NK-92 treated with Interleukin-12 subunit alpha and Interleukin-12 subunit beta, amount 100 ng/mL, for 24 hours (cell line): Measurements from ENCODE around the gene CPED1.
"Not testable (repeated sequence)": the region's sequence is repeated elsewhere in the genome, so short reads cannot be mapped to it uniquely, and the experiment has no call there.

Experiments
- DNase-seq: peaks from one replicate; lab custom pipeline; 2025; lab: John Stamatoyannopoulos, UW

Gene CPED1

DNA sequence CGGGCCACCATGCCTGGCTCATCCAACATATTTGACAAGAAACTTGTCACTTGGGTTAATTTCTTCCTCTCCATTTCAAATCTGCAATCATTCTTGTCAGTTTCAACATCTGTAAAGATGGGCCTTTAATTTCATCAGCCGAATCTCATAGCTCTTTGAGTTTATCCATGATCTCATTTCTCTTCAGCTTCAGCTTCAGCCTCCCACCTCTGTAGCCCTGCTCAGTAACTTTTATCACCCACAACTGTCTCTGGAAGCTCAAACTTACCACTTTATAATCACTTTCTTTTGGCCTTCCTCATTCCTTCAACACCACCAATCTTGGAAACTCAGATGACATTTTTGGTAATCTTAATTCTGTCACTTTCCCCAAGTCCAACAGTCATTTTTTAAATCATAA is 83.2 kb downstream of the CPED1 start:
- no peak for DNase-seq

DNA sequence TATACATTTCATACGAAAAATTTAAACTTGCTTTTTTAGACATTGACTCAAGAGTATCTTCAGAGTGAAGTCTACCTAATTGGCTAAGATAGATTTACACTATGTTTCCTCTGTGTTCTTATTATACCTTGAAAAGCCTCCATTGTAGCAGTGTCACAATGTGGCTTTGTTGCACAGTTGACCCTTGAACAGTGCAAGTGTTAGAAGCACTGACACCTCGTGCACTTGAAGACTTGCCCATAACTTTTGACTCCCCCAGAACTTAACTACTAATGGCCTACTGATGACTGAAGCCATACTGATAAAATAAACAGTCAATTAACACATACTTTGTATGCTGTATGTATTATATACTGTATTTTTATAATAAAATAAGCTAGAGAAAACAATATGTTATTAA is 84.3 kb downstream of the CPED1 start:
- DNase-seq = no peak

DNA sequence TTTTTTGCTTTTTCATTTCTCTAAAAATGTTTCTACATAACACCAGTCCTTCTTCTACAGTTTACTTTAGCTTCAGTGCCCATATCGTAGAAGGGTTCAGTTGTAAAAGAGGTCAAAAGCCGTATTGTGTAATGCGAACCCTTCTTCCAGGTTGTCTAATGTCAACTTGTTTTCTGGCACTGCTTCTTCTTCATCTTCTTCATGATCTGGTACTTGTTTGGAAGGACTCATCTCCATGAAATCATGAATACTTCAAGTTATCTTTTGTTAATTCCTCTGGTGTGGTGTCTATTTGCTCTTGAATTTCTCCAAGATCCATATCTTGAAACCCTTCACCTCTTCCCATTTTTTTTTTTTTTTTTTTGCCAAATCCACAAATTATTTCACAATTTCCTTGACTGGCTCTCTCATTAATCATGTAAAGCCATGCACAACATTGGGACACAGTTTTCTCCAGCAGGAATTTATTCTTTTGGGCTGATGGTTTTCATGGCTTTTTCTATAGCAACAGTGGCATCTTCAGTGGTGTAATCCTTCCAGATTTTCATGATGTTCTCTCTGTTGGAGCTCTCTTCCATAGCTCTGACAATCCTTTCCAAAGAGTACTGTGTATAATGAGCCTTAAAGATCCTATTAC is 85.1 kb downstream of the CPED1 start:
- no peak for DNase-seq

- not testable (repeated sequence) for DNase-seq
Observed at GRCh38 chr7:121075424-121075841, 86.9 kb downstream of the CPED1 start.

- DNase-seq = no peak
Observed at GRCh38 chr7:121075952-121076349, 87.4 kb downstream of the CPED1 start.

- no peak for DNase-seq
Observed at GRCh38 chr7:121076350-121077164, 88.0 kb downstream of the CPED1 start.

- no peak for DNase-seq
Observed at GRCh38 chr7:121077165-121077630, 88.7 kb downstream of the CPED1 start.

DNA sequence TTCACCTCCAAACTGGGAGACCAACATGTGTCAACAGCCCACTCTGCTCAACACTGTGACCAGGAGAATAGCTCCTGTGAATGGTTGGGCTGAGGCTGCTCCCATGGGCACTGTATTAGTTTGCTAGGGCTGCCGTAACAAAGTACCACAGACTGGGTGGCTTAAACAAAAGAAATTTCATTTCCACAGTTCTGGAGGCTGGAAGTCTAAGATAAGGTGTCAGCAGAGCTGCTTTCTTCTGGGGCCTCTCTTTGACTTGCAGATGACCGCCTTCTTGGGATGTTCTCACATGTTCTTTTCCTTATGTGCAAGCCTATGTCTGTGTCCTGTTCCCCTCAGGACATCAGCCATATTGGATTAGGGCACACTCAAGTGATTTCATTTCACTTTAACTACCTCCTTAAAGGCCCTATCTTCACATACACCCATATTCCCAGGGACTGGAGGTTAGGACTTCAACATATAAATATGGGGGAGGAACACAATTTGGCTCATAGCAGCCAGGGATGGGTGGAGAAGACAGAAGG is 90.3 kb downstream of the CPED1 start:
- no peak for DNase-seq

DNA sequence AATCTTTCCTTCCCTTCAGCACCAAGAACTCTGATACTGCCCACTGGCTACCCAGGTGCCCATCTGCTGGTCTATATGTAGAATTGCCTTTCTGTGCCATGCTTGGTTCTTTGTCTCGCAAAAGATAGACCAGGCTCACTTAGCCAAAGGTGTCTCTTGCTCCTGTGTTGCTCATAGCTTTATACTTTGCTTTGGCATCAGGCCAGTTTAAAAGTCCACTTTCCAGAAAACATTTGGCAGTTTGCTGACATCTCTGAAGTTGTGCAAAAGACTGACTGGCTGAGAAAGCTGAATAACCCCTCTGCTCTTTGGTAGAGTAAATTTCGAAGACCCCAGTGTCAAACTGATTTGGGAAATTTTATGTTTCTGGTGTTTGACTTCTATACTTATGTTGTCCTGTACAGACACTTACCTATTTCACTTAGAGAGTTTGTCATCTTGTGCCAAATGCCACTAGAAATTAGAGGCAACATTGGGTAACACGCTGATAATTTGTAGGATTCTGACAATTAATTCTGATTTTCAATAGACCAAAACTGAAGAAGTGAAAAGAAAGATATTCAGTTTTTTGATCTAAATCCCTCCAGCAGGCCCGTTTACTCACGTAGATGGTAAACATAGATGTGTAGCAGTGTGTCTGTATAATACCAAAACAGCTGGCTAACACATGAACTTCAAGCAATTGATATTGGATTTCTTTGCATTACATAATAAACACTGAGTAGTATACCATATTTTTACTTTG is 91.1 kb downstream of the CPED1 start:
- DNase-seq = no peak

- DNase-seq = no peak
Observed at GRCh38 chr7:121080257-121080912, 91.9 kb downstream of the CPED1 start.

GRCh38 chr7:121080913-121081326 is 92.4 kb downstream of the CPED1 start:
- no peak for DNase-seq

DNA sequence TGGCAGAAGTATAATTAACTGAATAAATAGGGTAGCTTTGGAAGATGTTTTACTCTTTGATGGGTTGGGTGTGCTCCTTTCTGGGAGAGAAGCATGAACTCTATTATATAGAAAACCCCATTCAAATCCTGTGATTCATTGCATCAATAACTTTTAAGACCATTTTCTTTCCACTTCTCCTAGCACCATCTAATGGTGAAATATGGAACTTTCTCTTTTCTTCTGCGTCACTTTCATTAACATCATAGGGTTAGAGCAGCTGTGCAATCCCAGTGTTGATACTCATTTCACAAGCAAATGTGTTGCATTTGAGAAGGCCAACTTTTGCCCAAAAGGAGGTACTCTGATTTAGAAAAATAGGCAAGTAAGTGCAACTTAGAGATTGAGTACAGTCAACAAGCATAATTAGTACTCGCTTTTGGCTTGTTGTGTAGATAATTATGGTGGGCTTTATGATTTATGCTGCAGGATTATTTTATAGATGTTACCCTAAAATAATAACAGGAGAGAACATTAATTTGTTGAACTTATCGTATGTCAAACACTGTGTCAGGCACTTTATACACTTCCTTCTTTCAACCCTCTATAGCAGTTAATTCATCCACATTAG is 92.9 kb downstream of the CPED1 start:
- no peak for DNase-seq

DNA sequence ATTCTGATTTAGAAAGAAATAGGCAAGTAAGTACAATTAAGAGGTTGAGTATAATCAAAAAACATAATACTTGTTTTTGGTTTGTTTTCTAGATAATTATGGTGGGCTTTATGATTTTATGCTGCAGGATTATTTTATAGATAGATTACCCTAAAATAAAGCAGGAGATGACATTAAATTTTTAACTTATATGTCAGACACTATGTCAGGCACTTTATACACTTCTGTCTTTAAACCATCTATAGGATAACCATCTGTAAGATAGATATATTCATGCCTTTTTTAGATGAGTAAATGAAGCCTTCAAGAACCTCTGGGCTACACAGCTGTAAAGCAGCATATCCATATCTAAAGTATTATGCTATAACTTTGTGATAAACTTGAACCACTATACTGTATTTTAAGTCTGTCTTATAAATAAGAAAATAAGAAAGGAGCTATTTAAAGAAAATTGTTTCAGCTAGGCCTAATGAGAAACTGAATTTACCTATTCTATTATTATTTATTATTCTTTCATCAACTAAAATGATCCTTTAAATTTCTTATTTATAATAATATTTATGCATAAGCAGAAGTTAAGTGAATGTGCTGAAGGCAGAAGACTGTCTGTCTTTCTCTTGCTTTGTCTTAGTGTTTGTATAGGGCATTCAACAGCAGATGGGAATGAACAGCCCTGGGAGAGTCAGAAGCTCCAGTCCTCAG is 94.0 kb downstream of the CPED1 start:
- DNase-seq = no peak

DNA sequence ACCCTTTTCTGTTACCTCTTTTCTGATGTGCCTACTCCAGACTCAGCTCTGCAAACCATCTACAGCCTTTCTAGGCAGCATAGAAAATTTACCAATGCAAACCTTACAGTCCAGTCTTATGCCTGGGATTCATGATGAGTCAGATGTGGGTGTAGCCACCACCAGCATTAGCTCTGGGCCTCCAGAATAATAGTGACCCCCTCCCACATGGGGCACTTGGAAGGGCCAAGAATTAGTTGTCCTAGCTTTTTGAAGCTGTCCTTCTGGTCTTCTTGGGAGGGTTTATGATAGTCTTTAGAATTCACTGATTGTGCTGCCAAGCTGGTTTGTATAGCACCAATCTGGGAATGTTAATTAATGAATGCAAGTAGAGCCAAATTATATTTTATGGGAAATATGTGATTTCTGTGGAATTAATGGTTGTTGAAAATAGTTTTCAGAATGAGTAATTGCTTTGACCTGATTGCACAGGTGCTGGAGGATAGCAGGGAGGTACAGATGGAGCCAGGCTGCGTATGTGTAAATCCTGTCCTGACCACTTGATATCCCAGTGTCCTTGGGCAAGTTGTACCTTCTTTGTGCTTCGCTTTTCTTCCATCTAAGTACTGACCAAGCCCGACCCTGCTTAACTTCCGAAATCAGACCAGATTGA is 94.8 kb downstream of the CPED1 start:
- DNase-seq = no peak

DNA sequence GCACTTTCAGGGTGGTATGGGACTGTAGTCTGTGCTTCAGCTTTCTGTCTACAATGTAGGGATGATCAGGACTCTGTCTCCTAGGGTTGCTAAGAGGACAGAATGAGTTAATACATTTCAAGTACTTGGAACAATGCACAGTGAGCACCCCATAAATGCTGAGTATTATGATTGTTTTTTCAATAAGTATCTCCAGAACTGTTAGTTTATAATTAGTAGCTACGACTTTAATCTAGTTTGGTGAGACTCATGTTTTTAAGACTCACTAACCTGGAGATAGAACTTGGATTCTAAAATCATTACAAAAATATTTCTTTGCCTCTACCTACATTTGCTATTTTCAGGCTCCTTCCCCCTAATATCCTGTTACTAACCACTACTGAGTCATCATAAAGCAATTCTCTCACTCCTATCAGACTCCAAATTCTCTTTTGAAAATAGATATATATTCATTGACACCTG is 95.3 kb downstream of the CPED1 start:
- no peak for DNase-seq

DNA sequence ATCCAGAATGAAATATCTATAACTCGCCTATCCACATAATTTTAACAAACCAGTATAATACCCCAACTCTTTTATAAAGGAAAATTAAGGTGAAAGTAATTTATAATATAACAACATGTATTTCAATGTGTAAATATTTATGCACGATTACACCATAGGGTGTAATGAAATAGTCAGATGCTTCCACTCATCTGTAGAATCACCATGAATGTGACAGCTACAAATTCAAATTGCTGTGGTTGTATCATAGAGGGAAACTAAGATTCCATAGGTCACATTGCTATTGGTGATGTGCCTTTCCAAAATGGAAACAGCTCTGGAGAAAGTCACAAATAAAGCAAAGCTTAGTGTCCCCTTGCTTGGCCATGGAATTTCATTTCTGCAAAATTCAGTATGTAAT is 95.7 kb downstream of the CPED1 start:
- DNase-seq = no peak

DNA sequence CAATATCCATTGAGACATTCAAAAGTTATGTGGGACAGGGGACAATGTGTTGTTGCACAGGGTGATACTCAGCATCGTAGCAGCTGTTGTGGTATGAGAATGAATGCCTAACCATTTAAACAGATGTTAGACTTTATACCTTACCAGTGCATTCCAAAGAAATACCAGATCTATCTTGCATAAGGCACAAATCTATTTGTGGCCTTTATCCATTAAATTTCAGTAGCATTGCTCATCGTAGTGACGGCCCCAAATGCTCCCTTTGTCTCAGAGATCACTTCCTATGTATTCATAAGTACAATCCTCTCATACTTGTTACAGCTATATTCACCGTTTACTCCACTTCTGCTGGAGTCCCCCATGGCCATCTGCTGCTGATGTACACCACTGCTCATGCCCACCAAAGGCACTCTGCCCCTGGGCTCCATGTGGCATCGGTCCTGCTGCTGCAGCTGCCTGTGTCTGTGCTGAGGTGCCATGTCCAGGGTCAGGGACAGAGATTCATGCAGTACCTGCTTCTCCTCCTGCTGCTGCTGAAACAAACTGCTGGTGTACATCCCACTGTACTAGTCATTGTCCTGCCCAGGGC is 96.3 kb downstream of the CPED1 start:
- no peak for DNase-seq

DNA sequence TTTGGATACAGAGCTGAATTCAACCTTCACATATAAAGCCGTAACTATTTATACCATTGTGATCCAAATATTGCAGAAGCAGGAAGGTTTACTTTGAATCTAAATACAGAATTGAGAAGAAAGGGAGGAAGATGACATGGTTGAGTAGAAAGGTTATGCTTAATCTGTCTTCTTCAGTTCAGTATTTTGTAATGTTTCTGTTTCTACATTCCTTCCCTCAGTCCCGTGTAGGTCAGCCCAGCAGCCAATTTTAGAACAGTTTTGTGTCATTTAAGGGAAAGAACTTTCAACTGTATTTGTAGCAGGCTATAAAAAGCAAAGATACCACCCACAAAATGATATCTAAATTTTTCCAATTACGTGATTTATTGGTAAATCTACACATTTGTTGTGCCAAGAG is 97.4 kb downstream of the CPED1 start:
- DNase-seq = no peak

DNA sequence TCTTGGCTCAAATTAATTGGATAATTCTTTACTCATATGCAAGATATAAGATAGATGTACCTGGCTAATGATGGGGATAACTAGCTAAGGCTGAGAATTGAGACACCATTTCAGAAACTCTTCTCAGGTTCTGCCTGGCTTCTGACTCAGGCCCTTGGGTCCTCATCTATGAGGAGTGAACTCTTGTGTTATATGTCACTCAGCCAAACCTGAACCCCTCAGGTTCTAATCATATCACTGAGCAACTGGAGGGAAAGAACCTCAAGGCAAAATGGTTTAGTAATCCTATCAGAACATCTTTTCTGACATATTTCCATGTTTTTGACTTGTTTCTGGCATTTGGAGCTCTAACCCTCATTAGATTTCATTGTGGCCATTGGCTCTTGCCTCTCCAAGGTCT is 100.4 kb downstream of the CPED1 start:
- DNase-seq = no peak

DNA sequence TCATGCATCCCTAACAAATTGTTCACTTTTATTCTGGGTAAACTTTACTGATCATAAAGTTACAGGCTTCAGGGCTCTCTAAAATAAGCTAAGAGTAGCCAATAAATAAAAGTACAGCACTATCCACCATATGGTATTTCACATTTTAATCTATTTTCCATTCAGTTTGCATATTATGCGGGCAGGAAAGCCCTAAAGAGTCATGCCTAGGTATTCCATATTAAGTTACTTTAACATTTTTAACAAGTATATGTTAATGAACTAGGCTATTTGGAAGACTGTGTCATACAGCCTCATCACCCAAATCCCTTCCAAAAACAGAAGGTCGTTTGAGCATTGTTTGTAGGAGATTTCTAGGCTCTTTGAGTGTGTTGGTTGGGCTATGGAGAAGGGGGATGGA is 106.3 kb downstream of the CPED1 start:
- DNase-seq = no peak
